ENCODE results near the gene ICAM2.
A peak's percentile ranks its signal among the peaks of the same experiment; 100 is the strongest.

ICAM2 gene

DNA sequence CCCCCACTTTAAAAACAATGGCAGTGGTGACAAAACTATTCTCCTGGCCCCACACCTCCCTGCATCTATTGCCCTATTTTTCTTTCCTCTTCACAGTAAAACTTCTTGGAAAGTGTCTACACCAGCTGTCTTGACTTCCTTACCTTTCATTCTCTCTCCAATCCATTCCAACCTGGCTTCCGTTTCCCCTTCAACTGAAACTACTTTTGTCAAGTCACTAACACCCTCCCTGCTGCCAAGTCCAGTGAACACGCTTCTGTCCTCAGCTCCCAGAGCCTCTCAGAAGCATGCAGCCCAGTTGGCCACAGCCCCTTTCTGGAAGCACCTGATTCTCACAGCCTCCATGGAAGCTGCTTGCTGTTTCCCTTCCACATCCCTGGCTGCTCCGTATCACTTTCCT lies 43.7 kb downstream of the ICAM2 start:
- Histone ChIP-seq H4K91ac (ENCODE audit: low read depth, low read length) (no peak overlapping the region), H3K4me1 (ENCODE audit: control insufficient read depth in 1 of 2, insufficient read depth in 2 of 2, low read length in 2 of 2) (peaks cover 0 to 10% of the 10 kb centered on the region in 2 experiments), H3K79me2 (ENCODE audit: control insufficient read depth, insufficient read depth, low read length, poor library complexity) (no peaks in the 10 kb centered on the region), H4K12ac (ENCODE audit: low read depth, low read length) (no peak overlapping the region), H3K14ac (ENCODE audit: low read length) (no peak overlapping the region), H3K27ac (ENCODE audit: low read depth, low read length) (no peak overlapping the region), H4K8ac (ENCODE audit: low read depth, low read length) (no peak overlapping the region), H3K9me3 (ENCODE audit: insufficient read depth, low read depth, low read length) (peaks cover 5% of the 10 kb centered on the region), H3K79me1 (ENCODE audit: low read length) (no peaks in the 10 kb centered on the region), H2BK120ac (ENCODE audit: insufficient read depth, low read length, poor library complexity) (no peak overlapping the region), H3K27me3 (ENCODE audit: insufficient read depth, low read length) (no peaks in the 10 kb centered on the region), H2BK5ac (ENCODE audit: low read depth, low read length, poor library complexity) (no peak overlapping the region), H2BK12ac (ENCODE audit: low read length) (no peak overlapping the region), H3K36me3 (ENCODE audit: control insufficient read depth in 1 of 2, insufficient read depth in 2 of 2, low read length in 2 of 2) (no peaks in the 10 kb centered on the region), H3K23ac (ENCODE audit: low read length) (no peak overlapping the region), H3K9ac (ENCODE audit: low read length) (no peak overlapping the region), H3K4ac (ENCODE audit: low read depth, low read length) (no peak overlapping the region), H3K18ac (ENCODE audit: low read length) (no peak overlapping the region), H3K4me3 (ENCODE audit: low read depth, low read length) (no peak overlapping the region), H2AFZ (ENCODE audit: insufficient read depth, low read length, poor library complexity) (no peak overlapping the region), H3K4me2 (ENCODE audit: low read length) (no peak overlapping the region), H2AK5ac (ENCODE audit: low read length) (no peak overlapping the region)
- DNase-seq: no peak
- WGBS (ENCODE audit: extremely low coverage, insufficient coverage, insufficient read length): no CpG with 5 or more reads among the region's 3 CpGs

DNA sequence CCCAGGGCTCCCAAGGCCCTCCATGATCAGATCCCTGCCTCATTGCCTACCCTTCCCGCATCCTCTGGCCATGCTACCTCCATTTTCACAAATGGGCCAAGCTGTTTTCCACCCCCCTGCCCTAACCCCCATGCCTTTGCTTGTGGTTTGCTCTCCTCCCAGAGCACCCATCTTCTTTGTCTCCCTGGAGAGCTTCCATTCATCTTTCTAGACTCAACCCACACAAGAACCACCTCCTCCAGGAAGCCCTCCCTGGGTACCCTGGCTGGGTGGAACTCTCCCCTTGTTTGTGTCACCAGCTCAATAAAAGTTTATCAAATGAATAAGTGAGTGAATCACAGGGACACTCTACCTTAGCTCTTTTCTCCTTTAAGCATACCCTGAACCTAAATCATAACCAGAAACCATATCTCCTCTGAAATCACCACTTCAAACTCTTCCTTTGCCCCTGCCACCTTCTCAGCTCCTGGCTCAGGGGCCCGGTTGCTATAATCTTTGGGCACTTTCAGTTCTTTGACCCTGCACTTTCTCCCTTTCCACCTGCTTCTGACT lies 44.8 kb downstream of the ICAM2 start:
- H2AK5ac ChIP-seq (ENCODE audit: low read length): no peak overlapping the region
- no peak overlapping the region for H2AFZ ChIP-seq (ENCODE audit: insufficient read depth, low read length, poor library complexity)
- H2BK12ac ChIP-seq (ENCODE audit: low read length): no peak overlapping the region
- DNase-seq: no peak
- H3K18ac ChIP-seq (ENCODE audit: low read length): no peak overlapping the region
- H4K91ac ChIP-seq (ENCODE audit: low read depth, low read length): no peak overlapping the region
- H3K4me2 ChIP-seq (ENCODE audit: low read length): no peak overlapping the region
- no CpG with 5 or more reads among the region's 2 CpGs for WGBS (ENCODE audit: extremely low coverage, insufficient coverage, insufficient read length)
- no peak overlapping the region for H3K14ac ChIP-seq (ENCODE audit: low read length)
- H2BK5ac ChIP-seq (ENCODE audit: low read depth, low read length, poor library complexity): no peak overlapping the region
- H3K4me1 ChIP-seq (ENCODE audit: control insufficient read depth in 1 of 2, insufficient read depth in 2 of 2, low read length in 2 of 2): peaks cover 0 to 10% of the 10 kb centered on the region in 2 experiments
- H2BK120ac ChIP-seq (ENCODE audit: insufficient read depth, low read length, poor library complexity): no peak overlapping the region
- H3K23ac ChIP-seq (ENCODE audit: low read length): no peak overlapping the region
- no peak overlapping the region for H3K4ac ChIP-seq (ENCODE audit: low read depth, low read length)
- no peak overlapping the region for H3K4me3 ChIP-seq (ENCODE audit: low read depth, low read length)
- H3K79me2 ChIP-seq (ENCODE audit: control insufficient read depth, insufficient read depth, low read length, poor library complexity): no peaks in the 10 kb centered on the region
- no peaks in the 10 kb centered on the region for H3K27me3 ChIP-seq (ENCODE audit: insufficient read depth, low read length)
- no peaks in the 10 kb centered on the region for H3K36me3 ChIP-seq (ENCODE audit: control insufficient read depth in 1 of 2, insufficient read depth in 2 of 2, low read length in 2 of 2)
- H4K12ac ChIP-seq (ENCODE audit: low read depth, low read length): no peak overlapping the region
- H4K8ac ChIP-seq (ENCODE audit: low read depth, low read length): no peak overlapping the region
- H3K79me1 ChIP-seq (ENCODE audit: low read length): no peaks in the 10 kb centered on the region
- H3K27ac ChIP-seq (ENCODE audit: low read depth, low read length): no peak overlapping the region
- peaks cover 5% of the 10 kb centered on the region for H3K9me3 ChIP-seq (ENCODE audit: insufficient read depth, low read depth, low read length)
- no peak overlapping the region for H3K9ac ChIP-seq (ENCODE audit: low read length)

DNA sequence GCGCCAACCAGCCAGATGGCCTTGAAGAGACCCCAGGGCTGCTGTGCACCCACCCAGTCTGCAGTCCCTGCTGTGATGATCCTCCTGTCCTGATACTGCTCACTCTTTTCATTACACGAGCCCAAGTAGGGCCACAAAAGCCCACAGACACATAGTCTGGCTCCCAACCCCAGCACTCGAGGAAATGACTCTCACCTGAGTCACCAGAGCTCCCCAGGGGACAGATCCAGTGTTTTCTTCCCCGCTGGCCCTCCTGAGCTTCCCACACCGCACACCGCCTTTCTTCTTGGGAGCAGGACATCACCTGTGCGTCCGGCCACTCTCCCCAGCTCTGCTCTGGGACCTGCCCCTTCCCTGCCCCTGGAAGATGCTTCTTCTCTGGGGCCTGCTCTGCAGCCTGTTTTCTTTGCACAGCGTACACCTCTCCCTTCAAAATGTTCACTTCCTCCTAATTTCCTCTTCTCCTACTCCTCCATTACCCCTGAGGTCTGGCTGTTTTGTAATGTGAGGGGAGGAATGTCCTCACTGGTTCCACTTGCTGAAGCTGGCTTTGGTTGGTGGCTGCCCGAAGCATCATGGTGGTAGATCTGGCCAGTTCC lies 45.7 kb downstream of the ICAM2 start:
- Histone ChIP-seq H3K27ac (ENCODE audit: low read depth, low read length) (no peak overlapping the region), H3K14ac (ENCODE audit: low read length) (no peak overlapping the region), H2BK120ac (ENCODE audit: insufficient read depth, low read length, poor library complexity) (no peak overlapping the region), H4K12ac (ENCODE audit: low read depth, low read length) (no peak overlapping the region), H3K18ac (ENCODE audit: low read length) (no peak overlapping the region), H3K4me2 (ENCODE audit: low read length) (no peak overlapping the region), H3K23ac (ENCODE audit: low read length) (peak overlapping the region; percentile 1), H3K4ac (ENCODE audit: low read depth, low read length) (no peak overlapping the region), H3K36me3 (ENCODE audit: control insufficient read depth in 1 of 2, insufficient read depth in 2 of 2, low read length in 2 of 2) (no peaks in the 10 kb centered on the region), H2BK5ac (ENCODE audit: low read depth, low read length, poor library complexity) (no peak overlapping the region), H2AK5ac (ENCODE audit: low read length) (no peak overlapping the region), H3K9ac (ENCODE audit: low read length) (no peak overlapping the region), H3K79me2 (ENCODE audit: control insufficient read depth, insufficient read depth, low read length, poor library complexity) (no peaks in the 10 kb centered on the region), H4K91ac (ENCODE audit: low read depth, low read length) (no peak overlapping the region), H3K79me1 (ENCODE audit: low read length) (no peaks in the 10 kb centered on the region), H3K4me3 (ENCODE audit: low read depth, low read length) (no peak overlapping the region), H4K8ac (ENCODE audit: low read depth, low read length) (no peak overlapping the region), H3K9me3 (ENCODE audit: insufficient read depth, low read depth, low read length) (peaks cover 5% of the 10 kb centered on the region), H2BK12ac (ENCODE audit: low read length) (no peak overlapping the region), H2AFZ (ENCODE audit: insufficient read depth, low read length, poor library complexity) (no peak overlapping the region), H3K4me1 (ENCODE audit: control insufficient read depth in 1 of 2, insufficient read depth in 2 of 2, low read length in 2 of 2) (peaks cover 0 to 10% of the 10 kb centered on the region in 2 experiments), H3K27me3 (ENCODE audit: insufficient read depth, low read length) (no peaks in the 10 kb centered on the region)
- DNase-seq: peak in 1 of 2 donors; percentile 21
- no CpG with 5 or more reads among the region's 10 CpGs for WGBS (ENCODE audit: extremely low coverage, insufficient coverage, insufficient read length)

DNA sequence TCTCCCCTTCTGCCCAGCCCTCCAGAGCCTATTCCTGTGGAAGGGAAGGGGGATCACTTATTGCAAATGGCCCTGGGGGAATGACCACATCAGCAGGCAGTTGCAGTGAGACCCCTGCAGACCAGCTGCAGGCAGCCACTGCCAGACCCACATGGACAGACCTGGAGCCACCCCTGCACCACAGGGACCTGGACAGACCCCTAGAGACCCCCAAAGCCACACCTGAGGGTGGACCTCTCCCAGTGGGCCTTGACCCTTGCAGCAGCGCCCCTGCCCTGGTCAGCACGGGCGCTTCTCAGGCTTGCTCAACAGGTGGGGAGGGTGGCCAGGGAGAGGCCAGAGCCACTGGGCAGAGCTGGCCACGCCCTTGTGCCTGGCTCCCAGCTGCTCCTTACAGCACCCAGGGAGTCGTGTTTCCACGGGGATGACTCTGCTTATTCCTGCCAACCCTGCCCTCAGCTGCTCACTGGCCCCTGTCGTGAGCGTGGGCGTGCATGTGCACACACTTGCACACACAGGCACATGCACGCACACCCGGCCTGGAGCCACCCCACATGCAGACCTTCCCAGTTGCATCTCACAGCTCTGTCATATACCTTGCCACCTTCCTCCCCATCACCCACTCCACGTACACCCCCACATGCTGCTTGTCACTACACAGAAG lies 46.4 kb downstream of the ICAM2 start:
- no peaks in the 10 kb centered on the region for H3K79me1 ChIP-seq (ENCODE audit: low read length)
- H3K79me2 ChIP-seq (ENCODE audit: control insufficient read depth, insufficient read depth, low read length, poor library complexity): no peaks in the 10 kb centered on the region
- peaks cover 0 to 10% of the 10 kb centered on the region in 2 experiments for H3K4me1 ChIP-seq (ENCODE audit: control insufficient read depth in 1 of 2, insufficient read depth in 2 of 2, low read length in 2 of 2)
- H4K91ac ChIP-seq (ENCODE audit: low read depth, low read length): no peak overlapping the region
- no peak overlapping the region for H2BK12ac ChIP-seq (ENCODE audit: low read length)
- no peaks in the 10 kb centered on the region for H3K27me3 ChIP-seq (ENCODE audit: insufficient read depth, low read length)
- WGBS (ENCODE audit: extremely low coverage, insufficient coverage, insufficient read length): no CpG with 5 or more reads among the region's 12 CpGs
- no peak overlapping the region for H4K12ac ChIP-seq (ENCODE audit: low read depth, low read length)
- H3K9ac ChIP-seq (ENCODE audit: low read length): no peak overlapping the region
- no peak overlapping the region for H4K8ac ChIP-seq (ENCODE audit: low read depth, low read length)
- no peak for DNase-seq
- no peak overlapping the region for H3K4me3 ChIP-seq (ENCODE audit: low read depth, low read length)
- H2BK5ac ChIP-seq (ENCODE audit: low read depth, low read length, poor library complexity): no peak overlapping the region
- H3K4me2 ChIP-seq (ENCODE audit: low read length): no peak overlapping the region
- H3K23ac ChIP-seq (ENCODE audit: low read length): no peak overlapping the region
- no peak overlapping the region for H3K14ac ChIP-seq (ENCODE audit: low read length)
- H3K27ac ChIP-seq (ENCODE audit: low read depth, low read length): no peak overlapping the region
- H3K9me3 ChIP-seq (ENCODE audit: insufficient read depth, low read depth, low read length): peaks cover 5% of the 10 kb centered on the region
- no peak overlapping the region for H3K18ac ChIP-seq (ENCODE audit: low read length)
- H3K4ac ChIP-seq (ENCODE audit: low read depth, low read length): no peak overlapping the region
- no peak overlapping the region for H2BK120ac ChIP-seq (ENCODE audit: insufficient read depth, low read length, poor library complexity)
- H2AFZ ChIP-seq (ENCODE audit: insufficient read depth, low read length, poor library complexity): no peak overlapping the region
- no peaks in the 10 kb centered on the region for H3K36me3 ChIP-seq (ENCODE audit: control insufficient read depth in 1 of 2, insufficient read depth in 2 of 2, low read length in 2 of 2)
- no peak overlapping the region for H2AK5ac ChIP-seq (ENCODE audit: low read length)

All from trophoblast cell (in vitro differentiated cells and primary cell).